NCI-H146 treated with DMSO at 0.1 percent for 48 hours (cell line): ENCODE results near the gene SORCS3.

Experiments used
- DNase-seq: peaks from one replicate; lab custom pipeline; 2025; ENCODE audit not compliant: unreplicated experiment; lab: John Stamatoyannopoulos, UW

SORCS3 gene

DNA sequence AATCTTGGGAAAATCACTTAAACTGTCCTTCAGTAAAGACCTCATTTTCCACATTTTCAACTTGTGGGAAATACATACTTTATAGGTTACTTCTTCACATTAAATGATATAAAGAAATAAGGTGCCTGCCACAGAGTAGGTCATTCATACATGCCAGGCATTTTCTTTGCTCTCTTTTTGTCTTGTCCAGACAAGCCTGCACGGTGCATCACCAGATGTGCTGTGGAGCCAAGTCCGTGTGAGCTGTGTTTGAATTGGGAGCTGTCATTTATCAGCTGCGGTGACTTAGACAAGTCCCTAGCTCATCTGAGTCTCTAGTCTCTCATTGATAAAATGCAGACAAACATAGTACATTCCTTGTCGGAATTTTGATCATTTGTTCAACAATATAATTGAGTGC is 432.9 kb downstream of the SORCS3 start:
- DNase-seq: no peak

GRCh38 chr10:105075031-105075430 is 433.9 kb downstream of the SORCS3 start:
- DNase-seq: no peak

- no peak for DNase-seq
Observed at GRCh38 chr10:105085980-105086379, 444.9 kb downstream of the SORCS3 start.

DNA sequence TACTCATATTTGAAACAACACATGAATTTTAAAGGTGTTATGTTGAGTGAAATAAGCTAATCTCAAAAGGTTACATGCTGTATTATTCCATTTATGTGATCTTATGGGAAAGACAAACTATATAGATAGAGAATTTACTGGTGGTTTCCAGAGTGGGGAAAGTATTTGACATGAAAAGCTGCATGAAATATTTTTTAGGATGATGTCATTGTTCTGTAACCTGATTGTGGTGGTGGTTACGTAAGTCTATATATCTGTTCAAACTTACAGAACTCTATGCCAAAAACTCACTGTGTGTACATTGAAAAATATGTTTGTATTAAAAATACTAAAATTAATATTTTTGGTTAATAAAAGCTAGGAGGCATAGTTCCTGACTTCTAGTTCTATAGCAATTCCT is 453.0 kb downstream of the SORCS3 start:
- no peak for DNase-seq

DNA sequence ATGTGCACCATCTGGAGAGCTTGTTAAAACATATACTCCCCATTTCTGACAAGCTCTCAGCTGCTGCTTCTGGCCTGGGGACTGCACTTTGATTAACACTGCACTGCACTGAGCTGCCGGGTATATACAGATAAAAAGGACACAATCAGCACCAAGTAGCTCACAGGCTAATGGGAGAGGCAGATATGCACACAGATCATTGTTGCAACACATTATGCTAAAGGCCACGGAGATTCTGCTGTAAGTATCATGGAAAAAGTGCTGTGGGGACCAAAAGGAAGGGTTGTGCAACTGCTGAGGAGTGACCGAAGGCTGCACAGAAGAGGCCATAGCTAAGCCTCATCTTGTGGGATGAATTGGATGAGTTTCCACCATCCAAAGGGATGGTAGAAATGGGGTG is 455.2 kb downstream of the SORCS3 start:
- no peak for DNase-seq

- no peak for DNase-seq
Observed at GRCh38 chr10:105102977-105103376, 461.9 kb downstream of the SORCS3 start.

GRCh38 chr10:105104297-105104696 is 463.2 kb downstream of the SORCS3 start:
- DNase-seq: no peak

GRCh38 chr10:105109164-105109563 is 468.1 kb downstream of the SORCS3 start:
- no peak for DNase-seq

DNA sequence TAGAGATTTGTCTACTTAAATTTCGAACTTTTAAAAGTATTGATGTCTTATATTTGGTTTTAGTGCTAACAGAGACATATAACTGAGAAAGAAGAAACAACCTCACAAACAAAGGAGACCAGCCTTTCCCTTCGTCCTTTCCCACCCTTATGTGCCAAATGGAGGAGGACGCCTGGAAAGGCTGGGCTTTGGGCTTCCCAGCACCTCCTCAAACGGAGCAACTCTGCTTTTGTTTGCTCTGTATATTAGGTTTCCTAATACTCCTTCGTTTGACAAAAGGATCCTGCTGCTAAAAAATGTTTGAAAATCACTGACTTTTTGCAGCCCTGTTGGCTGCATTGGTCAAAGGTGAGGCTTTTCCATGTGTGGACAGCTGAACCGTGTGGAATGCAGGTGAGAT is 471.8 kb downstream of the SORCS3 start:
- DNase-seq: no peak

- no peak for DNase-seq
Observed at GRCh38 chr10:105113666-105114065, 472.6 kb downstream of the SORCS3 start.

DNA sequence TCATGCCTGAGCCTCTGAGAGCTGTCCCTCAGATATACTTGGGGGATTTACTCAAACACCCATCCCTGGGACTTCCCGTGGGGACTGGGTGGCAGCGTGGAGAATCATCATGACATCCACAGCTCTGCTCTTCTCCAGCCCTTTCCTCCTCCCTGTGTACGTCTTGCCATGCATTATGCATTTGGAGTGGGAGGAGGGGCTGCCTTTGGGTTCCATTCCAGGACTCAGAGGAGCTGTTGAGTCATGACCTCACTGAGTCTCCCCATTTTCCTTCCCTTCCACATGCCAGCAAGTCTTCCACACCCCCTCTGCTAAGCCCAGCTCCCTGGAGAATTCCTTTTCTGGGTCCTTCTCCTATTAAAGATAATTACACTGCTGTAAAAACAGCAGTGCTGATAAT is 480.7 kb downstream of the SORCS3 start:
- DNase-seq: no peak

DNA sequence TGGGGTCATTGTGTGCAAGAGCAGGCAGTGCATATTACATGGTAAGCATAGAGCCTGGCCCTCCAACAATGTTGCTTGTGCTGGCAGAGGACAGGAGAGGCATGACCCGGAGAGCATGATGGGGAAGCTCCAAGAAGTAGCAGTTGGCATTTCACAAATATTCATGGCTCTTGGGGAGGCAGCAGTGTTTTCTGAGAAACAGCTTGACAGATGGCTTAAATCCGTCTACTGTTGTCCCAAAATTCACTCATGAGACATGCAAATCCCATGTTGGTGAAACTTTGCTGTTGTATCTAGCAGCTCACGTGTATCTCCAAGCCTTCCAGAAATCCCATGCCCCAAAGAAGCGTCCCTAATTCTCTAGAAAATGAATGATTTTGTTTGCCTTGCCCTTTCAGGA is 487.0 kb downstream of the SORCS3 start:
- no peak for DNase-seq

- no peak for DNase-seq
Observed at GRCh38 chr10:105138358-105138757, 497.3 kb downstream of the SORCS3 start.

DNA sequence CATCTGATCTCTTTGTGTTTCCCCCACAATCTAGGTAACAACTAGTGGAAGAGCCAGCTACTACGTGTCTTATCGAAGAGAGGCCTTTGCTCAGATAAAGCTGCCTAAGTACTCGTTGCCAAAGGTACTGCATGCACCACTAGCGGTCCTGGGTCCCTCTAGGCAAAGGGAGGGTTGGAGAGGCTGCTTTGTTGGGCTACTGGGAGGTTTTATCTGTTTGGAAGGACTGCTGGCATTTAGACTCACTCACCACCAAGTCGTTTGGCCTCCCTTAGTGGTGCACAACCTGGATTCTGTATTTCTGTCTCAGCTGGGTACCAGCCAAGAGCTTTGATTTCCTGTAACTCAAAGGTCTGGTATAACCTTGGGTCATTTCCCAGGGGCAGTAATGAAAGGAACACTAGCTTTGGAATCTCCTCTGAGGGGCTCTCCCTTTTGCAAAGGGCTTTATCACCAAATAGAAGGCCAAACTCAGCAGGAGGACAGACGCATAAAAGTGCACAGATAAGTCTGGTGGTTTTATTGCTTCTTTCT is 498.3 kb downstream of the SORCS3 start:
- DNase-seq: no peak

DNA sequence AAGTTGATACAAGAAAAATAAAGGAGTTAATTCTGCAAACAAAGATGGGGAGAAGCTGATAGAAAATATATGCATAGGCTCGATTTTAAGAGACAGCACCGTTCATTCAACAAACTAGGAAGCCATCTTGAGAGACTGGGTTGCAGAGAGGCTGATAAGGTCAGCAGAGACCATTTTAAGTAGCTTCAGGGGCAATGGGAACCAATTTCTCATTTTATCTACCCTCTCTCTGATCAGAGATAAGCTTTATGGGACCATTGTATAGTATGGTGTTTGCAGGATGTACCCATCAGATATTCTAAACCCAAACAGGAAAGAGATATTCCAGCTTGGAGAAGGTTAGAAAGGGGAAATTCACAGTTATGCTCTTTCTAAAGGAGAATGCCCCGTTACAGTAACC is 499.5 kb downstream of the SORCS3 start:
- DNase-seq: no peak

DNA sequence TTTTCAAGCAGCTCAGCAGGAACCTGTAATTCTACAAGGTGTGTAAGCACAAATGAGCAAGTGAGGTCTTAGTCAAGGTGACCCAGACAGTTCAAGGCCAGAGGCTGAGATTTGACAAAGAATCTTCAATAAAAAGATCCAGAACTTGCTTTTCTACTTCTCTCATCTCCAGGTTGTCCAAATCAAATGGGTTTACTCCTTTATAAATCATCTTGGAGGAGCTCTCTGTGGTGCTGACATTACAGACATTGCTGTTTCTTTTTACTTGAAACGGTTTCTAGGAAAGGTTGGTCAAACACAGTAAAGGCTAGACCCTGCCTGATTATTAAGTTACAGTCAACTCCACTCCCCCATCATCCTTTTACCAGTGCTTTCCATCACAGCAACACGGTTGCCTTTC is 504.6 kb downstream of the SORCS3 start:
- DNase-seq: no peak

DNA sequence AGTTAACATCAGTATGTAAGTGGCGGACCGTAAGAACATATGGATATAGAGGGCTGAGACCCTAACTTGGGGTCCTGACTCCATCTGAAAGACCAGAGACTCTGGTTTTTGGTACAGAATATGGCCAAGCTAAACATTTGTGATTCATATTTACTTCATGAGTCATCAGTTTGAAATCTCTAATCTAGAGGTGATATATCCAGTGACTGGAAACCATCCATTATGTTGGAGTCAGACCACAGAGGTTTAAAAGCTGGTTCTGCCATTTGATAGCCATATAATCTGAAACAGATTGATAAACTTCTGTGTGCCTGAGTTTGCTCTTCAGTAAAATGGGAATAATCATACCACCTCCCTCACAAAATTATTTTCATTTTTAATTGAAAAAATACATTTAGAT is 505.3 kb downstream of the SORCS3 start:
- no peak for DNase-seq

- no peak for DNase-seq
Observed at GRCh38 chr10:105148456-105148855, 507.4 kb downstream of the SORCS3 start.

DNA sequence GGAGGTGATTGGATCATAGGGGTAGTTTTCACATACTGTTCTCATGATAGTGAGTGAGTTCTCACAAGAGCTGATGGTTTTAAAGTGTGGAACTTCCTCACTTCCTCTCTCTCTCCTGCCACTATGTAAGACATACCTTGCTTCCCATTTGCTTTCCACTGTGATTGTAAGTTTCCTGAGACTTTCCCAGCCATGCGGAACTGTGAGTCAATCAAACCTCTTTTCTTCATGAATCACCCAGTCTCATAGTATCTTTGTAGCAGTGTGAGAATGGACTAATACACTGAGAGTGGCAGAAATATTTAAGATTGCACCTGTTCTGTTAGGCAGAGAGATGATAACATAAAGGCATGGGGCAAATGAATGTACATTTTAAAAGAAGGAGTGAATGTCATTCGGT is 507.8 kb downstream of the SORCS3 start:
- DNase-seq: no peak

GRCh38 chr10:105149371-105149891 is 508.3 kb downstream of the SORCS3 start:
- DNase-seq: no peak

DNA sequence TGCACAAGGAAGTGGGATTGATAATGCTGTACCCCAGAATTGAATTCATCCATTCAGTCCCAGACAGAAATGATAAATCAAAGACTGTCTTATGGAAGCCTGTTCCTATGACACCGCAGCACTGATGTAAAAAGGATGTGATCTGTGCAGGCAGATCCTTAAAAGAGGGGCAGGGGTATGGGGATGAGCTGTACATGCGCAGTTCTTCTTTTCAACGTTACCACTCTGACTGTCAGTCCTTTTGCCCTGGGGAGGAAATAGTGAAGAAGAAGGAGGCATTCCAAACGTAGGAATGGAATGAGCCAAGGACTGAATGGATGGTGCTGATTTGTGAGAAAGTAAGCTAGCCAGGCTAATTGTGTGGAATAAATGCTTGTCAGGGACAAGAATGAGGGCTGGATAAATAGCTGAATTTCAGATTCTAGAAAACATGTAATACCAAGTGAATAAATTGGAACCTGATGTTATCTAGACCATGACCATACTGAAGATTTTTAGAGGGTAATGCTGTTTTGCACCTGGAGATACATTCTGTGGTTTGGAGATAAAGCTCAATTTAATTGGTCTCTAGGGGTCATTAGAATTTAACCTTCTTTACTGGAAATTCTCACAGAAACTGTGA is 509.3 kb downstream of the SORCS3 start:
- no peak for DNase-seq

DNA sequence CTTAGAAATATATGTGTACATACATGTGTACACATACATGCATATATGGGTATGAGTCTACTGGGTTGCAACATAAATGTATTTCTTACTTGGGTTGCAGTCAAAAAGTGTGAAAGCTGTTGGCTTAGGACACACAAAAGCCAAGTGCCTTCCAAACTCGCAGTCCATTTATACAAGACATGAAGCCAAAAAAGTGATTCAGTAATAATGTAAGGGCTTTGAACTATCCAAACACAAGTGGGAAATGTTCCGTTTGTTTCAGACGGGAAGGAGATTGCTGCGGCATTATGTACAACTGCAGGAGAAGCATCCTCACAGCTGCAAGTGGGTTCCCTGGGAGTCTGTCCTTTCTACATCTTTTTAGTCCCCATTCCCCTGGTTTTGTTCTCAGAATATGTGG is 513.6 kb downstream of the SORCS3 start:
- DNase-seq: no peak

- DNase-seq: no peak
Observed at GRCh38 chr10:105159268-105159667, 518.2 kb downstream of the SORCS3 start.
